ENCODE results near the gene UBAC1.

DNA sequence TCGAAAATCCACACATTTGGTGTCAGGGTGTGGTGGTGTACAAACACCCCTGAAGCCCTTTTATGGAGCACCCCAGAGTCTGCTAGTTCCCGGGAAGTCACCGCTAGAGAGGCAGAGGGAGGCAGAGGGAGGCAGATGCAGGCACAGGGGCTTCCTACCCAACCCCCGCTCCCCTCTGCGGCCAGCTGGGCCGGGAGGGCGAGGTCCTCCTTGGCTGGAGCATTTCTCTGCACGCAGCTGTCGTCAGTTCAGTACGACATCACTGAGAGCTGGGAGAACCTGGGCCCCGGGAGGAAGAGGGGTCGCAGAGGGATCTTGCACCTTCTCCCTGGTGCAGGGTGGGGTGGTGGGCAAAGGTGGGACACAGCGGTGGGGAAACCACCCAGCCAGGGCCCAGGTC lies 15.8 kb upstream of the UBAC1 start:
- TF ChIP-seq SIN3A (IDR thresholded peaks at IDR 0.05; ENCODE audit: borderline replicate concordance, insufficient read depth, low read length) (no peak), TAF1 (IDR thresholded peaks at IDR 0.05; ENCODE audit: borderline replicate concordance, insufficient read depth, low read length) (no peak), POLR2AphosphoS5 (IDR thresholded peaks at IDR 0.05; ENCODE audit: low read depth, low read length) (no peak)
- TF ChIP-seq, protein P1, sequence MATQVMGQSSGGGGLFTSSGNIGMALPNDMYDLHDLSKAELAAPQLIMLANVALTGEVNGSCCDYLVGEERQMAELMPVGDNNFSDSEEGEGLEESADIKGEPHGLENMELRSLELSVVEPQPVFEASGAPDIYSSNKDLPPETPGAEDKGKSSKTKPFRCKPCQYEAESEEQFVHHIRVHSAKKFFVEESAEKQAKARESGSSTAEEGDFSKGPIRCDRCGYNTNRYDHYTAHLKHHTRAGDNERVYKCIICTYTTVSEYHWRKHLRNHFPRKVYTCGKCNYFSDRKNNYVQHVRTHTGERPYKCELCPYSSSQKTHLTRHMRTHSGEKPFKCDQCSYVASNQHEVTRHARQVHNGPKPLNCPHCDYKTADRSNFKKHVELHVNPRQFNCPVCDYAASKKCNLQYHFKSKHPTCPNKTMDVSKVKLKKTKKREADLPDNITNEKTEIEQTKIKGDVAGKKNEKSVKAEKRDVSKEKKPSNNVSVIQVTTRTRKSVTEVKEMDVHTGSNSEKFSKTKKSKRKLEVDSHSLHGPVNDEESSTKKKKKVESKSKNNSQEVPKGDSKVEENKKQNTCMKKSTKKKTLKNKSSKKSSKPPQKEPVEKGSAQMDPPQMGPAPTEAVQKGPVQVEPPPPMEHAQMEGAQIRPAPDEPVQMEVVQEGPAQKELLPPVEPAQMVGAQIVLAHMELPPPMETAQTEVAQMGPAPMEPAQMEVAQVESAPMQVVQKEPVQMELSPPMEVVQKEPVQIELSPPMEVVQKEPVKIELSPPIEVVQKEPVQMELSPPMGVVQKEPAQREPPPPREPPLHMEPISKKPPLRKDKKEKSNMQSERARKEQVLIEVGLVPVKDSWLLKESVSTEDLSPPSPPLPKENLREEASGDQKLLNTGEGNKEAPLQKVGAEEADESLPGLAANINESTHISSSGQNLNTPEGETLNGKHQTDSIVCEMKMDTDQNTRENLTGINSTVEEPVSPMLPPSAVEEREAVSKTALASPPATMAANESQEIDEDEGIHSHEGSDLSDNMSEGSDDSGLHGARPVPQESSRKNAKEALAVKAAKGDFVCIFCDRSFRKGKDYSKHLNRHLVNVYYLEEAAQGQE (IDR thresholded peaks at IDR 0.05; ENCODE audit: insufficient read depth in 1 of 2, low read depth in 2 of 2, low read length in 2 of 2), result no peak

All from PFSK-1 (cell line).